Caco-2 (cell line): Measurements from ENCODE around the gene DIO1. TPM values are rescaled to one million over a fixed set of nuclear protein-coding genes. Genes with fewer than 3 reads are reported as not detected.

Source experiments
- BruUV-seq: library from RNA; stranded (reverse); fragments of 400-500 nt; replicated peaks from 2 replicates; lab custom pipeline; 2021; lab: Mats Ljungman, UMichigan
- CTCF ChIA-PET: fragments of 300-600 bp; sonication (Branson Sonifier 250); formaldehyde crosslinking; loops from one replicate; lab custom pipeline; 2022; ENCODE audit warnings: antibody characterized with exemption; lab: Charles Lee
- POLR2A ChIA-PET: fragments of 300-600 bp; sonication (Branson Sonifier 250); formaldehyde crosslinking; loops from one replicate; lab custom pipeline; 2022; ENCODE audit warnings: antibody characterized with exemption; lab: Charles Lee
- DNase-seq, 2 experiments: peaks; one replicate each; pipeline versions ENCODE4 v3.0.0 to v3.0.0-alpha.2; 2020 to 2022
- H3K27me3 ChIP-seq: replicated peaks from 2 replicates; pipeline ENCODE4 v1.6.0; 2011; ENCODE audit warnings: low read length; ENCODE audit not compliant: control insufficient read depth, insufficient read depth
- H3K36me3 ChIP-seq: 2 replicates; pipeline ENCODE4 v1.5.1; 2011; ENCODE audit warnings: low read length; ENCODE audit not compliant: control insufficient read depth, insufficient read depth
- H3K4me1 ChIP-seq: fragments of 250-450 bp; sonication (Bioruptor Pico); 2 replicates; pipeline ENCODE4 v1.5.1; 2020; ENCODE audit warnings: mild to moderate bottlenecking
- H3K4me3 ChIP-seq: 2 replicates; pipeline ENCODE4 v1.5.1; 2011; ENCODE audit warnings: low read depth, mild to moderate bottlenecking, control low read depth, low read length
- H3K9me3 ChIP-seq: fragments of 250-450 bp; sonication (Bioruptor Pico); 2 replicates; pipeline ENCODE4 v1.5.1; 2020; ENCODE audit warnings: mild to moderate bottlenecking, moderate library complexity
- H3K27ac Mint-ChIP-seq: one replicate; pipeline ENCODE4 v1.8.0; 2022; ENCODE audit warnings: mixed read lengths; ENCODE audit not compliant: unreplicated experiment
- H3K27me3 Mint-ChIP-seq: one replicate; pipeline ENCODE4 v1.8.0; 2022; ENCODE audit warnings: mixed read lengths; ENCODE audit not compliant: insufficient read depth, unreplicated experiment
- H3K36me3 Mint-ChIP-seq: one replicate; pipeline ENCODE4 v1.8.0; 2022; ENCODE audit warnings: mild to moderate bottlenecking, mixed read lengths; ENCODE audit not compliant: insufficient read depth, unreplicated experiment
- H3K4me1 Mint-ChIP-seq: one replicate; pipeline ENCODE4 v1.8.0; 2022; ENCODE audit warnings: low read depth, mixed read lengths; ENCODE audit not compliant: unreplicated experiment
- H3K4me3 Mint-ChIP-seq: one replicate; pipeline ENCODE4 v1.8.0; 2022; ENCODE audit warnings: mild to moderate bottlenecking, moderate library complexity, mixed read lengths; ENCODE audit not compliant: unreplicated experiment
- H3K9me3 Mint-ChIP-seq: one replicate; pipeline ENCODE4 v1.8.0; 2022; ENCODE audit warnings: mixed read lengths; ENCODE audit not compliant: unreplicated experiment
- CTCF ChIP-seq, 2 experiments: fragments of 200-600 bp in 1 of 2; IDR thresholded peaks; 1 replicate in 1 of 2; 2 replicates in 1 of 2; pipeline versions ENCODE4 v1.5.1 to v1.8.0; 2011 to 2022; ENCODE audit warnings: antibody characterized with exemption in 1 of 2, control low read depth in 1 of 2, inconsistent platforms in 1 of 2, low read depth in 1 of 2, low read length in 1 of 2, mild to moderate bottlenecking in 1 of 2, moderate library complexity in 1 of 2; ENCODE audit not compliant: insufficient read depth in 1 of 2, severe bottlenecking in 1 of 2, unreplicated experiment in 1 of 2
- intact Hi-C: fragments of 100-400 bp; cut with micrococcal nuclease; formaldehyde crosslinking; loops from one replicate; pipeline ENCODE4 v1.10.0; 2022; ENCODE audit not compliant: unreplicated experiment
- total RNA-seq: library from RNA; stranded (reverse); gene quantifications from 2 replicates; pipeline ENCODE4 v1.2.3, GENCODE V29; 2022

The DIO1 gene
- total RNA-seq, 1 experiment from 2014 or later, result 7.1 TPM

GRCh38 chr1:53894644-53895043, 657 bp downstream of the DIO1 start:
- BruUV-seq, result no TSS peak
- Mint-ChIP-seq H3K27ac (peak overlapping the region; percentile 71), H3K27me3 (no peaks in the 10 kb centered on the region), H3K9me3 (no peaks in the 10 kb centered on the region), H3K36me3 (peaks cover 10% of the 10 kb centered on the region), H3K4me3 (peak overlapping the region; percentile 66), H3K4me1 (peaks cover 21% of the 10 kb centered on the region)
- Histone ChIP-seq H3K9me3 (no peaks in the 10 kb centered on the region), H3K4me3 (peak overlapping the region; percentile 22), H3K4me1 (peaks cover 24% of the 10 kb centered on the region), H3K36me3 (no peaks in the 10 kb centered on the region), H3K27me3 (no peaks in the 10 kb centered on the region)
- intact Hi-C loops, result no loop called here
- no peak for TF ChIP-seq CTCF (IDR thresholded peaks at IDR 0.05; ENCODE audit: insufficient read depth in 1 of 2, low read depth in 1 of 2, low read length in 1 of 2, severe bottlenecking in 1 of 2, unreplicated experiment in 1 of 2)
- POLR2A ChIA-PET, result interaction anchor here (1.1 kb wide), 1 partner anchor 51 kb away, joined by 8 read pairs; the partner anchor contains the start of genes IFT25 and LRRC42
- no peak for DNase-seq
- CTCF ChIA-PET, result interaction anchor here (0.9 kb wide), 1 partner anchor 51 kb away, joined by 4 read pairs; the partner anchor contains the start of gene IFT25

GRCh38 chr1:53895421-53895820, 1.4 kb downstream of the DIO1 start:
- H3K27ac Mint-ChIP-seq, result peak overlapping the region; percentile 61
- CTCF ChIA-PET, result interaction anchor here (0.9 kb wide), 1 partner anchor 50 kb away, joined by 4 read pairs; the partner anchor contains the start of gene IFT25

GRCh38 chr1:53896635-53897229, 2.7 kb downstream of the DIO1 start:
- Histone ChIP-seq H3K27me3 (no peaks in the 10 kb centered on the region), H3K4me1 (peaks cover 20% of the 10 kb centered on the region), H3K36me3 (no peaks in the 10 kb centered on the region), H3K9me3 (no peaks in the 10 kb centered on the region), H3K4me3 (no peak overlapping the region)
- Mint-ChIP-seq H3K4me3 (no peak overlapping the region), H3K9me3 (no peaks in the 10 kb centered on the region), H3K27ac (peak overlapping the region; percentile 53), H3K27me3 (no peaks in the 10 kb centered on the region), H3K36me3 (peaks cover 7% of the 10 kb centered on the region), H3K4me1 (peaks cover 27% of the 10 kb centered on the region)
- ChIA-PET POLR2A (no interaction called here), CTCF (no interaction called here)
- BruUV-seq, result no TSS peak
- TF ChIP-seq CTCF (IDR thresholded peaks at IDR 0.05; ENCODE audit: insufficient read depth in 1 of 2, low read depth in 1 of 2, low read length in 1 of 2, severe bottlenecking in 1 of 2, unreplicated experiment in 1 of 2), result no peak
- no peak for DNase-seq
- intact Hi-C loops, result no loop called here

More at GRCh38 chr1:53895421-53895820, 1.4 kb downstream of the DIO1 start:
- POLR2A ChIA-PET, result no interaction called here
- DNase-seq, result no peak
- Histone ChIP-seq H3K4me3 (no peak overlapping the region), H3K9me3 (no peaks in the 10 kb centered on the region), H3K36me3 (no peaks in the 10 kb centered on the region), H3K27me3 (no peaks in the 10 kb centered on the region), H3K4me1 (peaks cover 22% of the 10 kb centered on the region)
- H3K4me1 Mint-ChIP-seq, result peaks cover 21% of the 10 kb centered on the region
- intact Hi-C loops, result no loop called here
- no peaks in the 10 kb centered on the region for H3K9me3 Mint-ChIP-seq
- peak overlapping the region; percentile 30 for H3K4me3 Mint-ChIP-seq
- no TSS peak for BruUV-seq
- peaks cover 7% of the 10 kb centered on the region for H3K36me3 Mint-ChIP-seq
- TF ChIP-seq CTCF (IDR thresholded peaks at IDR 0.05; ENCODE audit: insufficient read depth in 1 of 2, low read depth in 1 of 2, low read length in 1 of 2, severe bottlenecking in 1 of 2, unreplicated experiment in 1 of 2), result no peak
- H3K27me3 Mint-ChIP-seq, result no peaks in the 10 kb centered on the region
